Measurements from ENCODE around the gene MYOCD. TPM values are rescaled to one million over a fixed set of nuclear protein-coding genes. Genes with fewer than 3 reads are reported as not detected.

MYOCD gene
- total and polyA plus RNA-seq, 8 donors, result 1.4 to 61.4 (median 14.0) TPM

DNA sequence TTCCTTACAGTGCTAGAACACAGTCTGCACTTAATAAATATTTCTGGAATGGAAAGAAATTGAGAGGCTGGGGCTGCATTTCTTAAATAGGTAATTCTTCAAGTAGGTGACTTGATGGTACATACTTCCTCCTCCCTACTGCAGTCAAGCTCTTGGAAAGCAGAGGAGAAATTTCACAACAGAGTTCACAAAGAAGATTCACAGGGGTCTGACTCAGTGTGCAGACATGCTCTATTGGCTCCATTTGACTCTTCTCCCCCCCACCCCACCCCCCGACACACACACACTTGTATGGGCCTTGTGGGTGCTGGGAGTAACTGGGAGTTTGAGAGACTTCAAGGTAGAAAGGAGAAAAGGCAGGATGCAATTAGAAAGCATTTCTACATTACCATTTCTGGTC, 6.2 kb upstream of the MYOCD start:
- TF ChIP-seq EP300 (IDR thresholded peaks at IDR 0.05) (no peak), POLR2AphosphoS5 (IDR thresholded peaks at IDR 0.05) (no peak), POLR2A (IDR thresholded peaks at IDR 0.05) (no peak)
- TF ChIP-seq, protein P1, sequence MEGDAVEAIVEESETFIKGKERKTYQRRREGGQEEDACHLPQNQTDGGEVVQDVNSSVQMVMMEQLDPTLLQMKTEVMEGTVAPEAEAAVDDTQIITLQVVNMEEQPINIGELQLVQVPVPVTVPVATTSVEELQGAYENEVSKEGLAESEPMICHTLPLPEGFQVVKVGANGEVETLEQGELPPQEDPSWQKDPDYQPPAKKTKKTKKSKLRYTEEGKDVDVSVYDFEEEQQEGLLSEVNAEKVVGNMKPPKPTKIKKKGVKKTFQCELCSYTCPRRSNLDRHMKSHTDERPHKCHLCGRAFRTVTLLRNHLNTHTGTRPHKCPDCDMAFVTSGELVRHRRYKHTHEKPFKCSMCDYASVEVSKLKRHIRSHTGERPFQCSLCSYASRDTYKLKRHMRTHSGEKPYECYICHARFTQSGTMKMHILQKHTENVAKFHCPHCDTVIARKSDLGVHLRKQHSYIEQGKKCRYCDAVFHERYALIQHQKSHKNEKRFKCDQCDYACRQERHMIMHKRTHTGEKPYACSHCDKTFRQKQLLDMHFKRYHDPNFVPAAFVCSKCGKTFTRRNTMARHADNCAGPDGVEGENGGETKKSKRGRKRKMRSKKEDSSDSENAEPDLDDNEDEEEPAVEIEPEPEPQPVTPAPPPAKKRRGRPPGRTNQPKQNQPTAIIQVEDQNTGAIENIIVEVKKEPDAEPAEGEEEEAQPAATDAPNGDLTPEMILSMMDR (IDR thresholded peaks at IDR 0.05), result no peak
- WGBS, 5 donors, result 80 to 93% (median 83%) methylated on average over 1 of the region's 1 CpG
- Histone ChIP-seq H3K27ac (no peak overlapping the region), H3K27me3 (peaks cover 0 to 8% (median 4%) of the 10 kb centered on the region in 3 donors), H3K4me1 (no peaks in the 10 kb centered on the region), H3K36me3 (no peaks in the 10 kb centered on the region), H3K9me3 (no peaks in the 10 kb centered on the region), H3K4me3 (no peak overlapping the region)
- intact Hi-C loops (cut with DNase I; ENCODE audit: low total_unique reads), result no loop called here
- DNase-seq, result no peak

DNA sequence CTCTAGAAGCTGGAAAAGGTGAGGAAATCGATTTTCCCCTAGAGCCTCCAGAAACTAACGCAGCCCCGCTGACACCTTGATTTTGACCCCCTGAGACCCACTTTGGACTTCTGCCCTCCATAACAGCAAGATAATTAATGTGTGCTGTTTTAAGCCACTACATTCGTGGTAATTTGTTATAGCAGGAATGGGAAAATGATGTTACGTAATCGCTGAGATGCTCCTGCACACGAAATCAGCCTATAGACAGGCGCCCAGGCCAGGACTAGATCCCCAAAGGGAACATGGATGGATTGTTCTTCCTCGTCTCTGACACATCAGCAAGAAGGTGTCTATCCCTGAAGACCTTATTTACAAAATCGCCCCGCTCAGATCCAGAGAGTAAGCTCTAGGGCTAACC, 1.4 kb upstream of the MYOCD start:
- no peak for TF ChIP-seq POLR2A (IDR thresholded peaks at IDR 0.05)
- peaks cover 0 to 35% (median 22%) of the 10 kb centered on the region in 3 donors for H3K27me3 ChIP-seq
- peak overlapping the region in 4 of 5 donors; percentile 33 to 87 (median 80) for H3K27ac ChIP-seq
- intact Hi-C loops (cut with DNase I; ENCODE audit: low total_unique reads), result no loop called here
- no peak for DNase-seq
- H3K9me3 ChIP-seq, result no peaks in the 10 kb centered on the region
- peaks cover 0 to 17% (median 14%) of the 10 kb centered on the region in 4 donors for H3K4me1 ChIP-seq
- H3K4me3 ChIP-seq, result peak overlapping the region in 1 of 4 donors; percentile 60
- WGBS, 5 donors, result 67 to 80% (median 75%) methylated on average over 11 of the region's 11 CpGs
- no peaks in the 10 kb centered on the region for H3K36me3 ChIP-seq

DNA sequence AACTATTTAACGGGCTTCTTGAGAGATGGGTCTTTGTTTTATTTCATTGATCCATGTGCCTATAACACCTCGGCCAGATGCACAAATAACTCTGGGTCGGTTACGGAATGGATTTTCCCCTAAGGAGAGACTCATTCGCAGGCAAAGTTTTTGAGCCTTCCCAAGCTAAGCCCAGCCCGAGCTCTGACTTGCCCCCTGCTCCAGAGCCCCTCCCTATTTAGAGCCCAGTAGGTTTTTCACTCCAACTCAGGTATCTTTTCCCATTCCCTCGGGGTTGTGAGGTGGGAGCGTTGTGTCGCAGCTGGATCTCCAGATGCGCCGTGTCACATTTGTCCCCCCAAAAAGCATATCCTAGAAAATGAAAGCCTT, 812 bp upstream of the MYOCD start:
- no peak for TF ChIP-seq POLR2AphosphoS5 (IDR thresholded peaks at IDR 0.05)
- TF ChIP-seq EP300 (IDR thresholded peaks at IDR 0.05), result no peak
- no peak for TF ChIP-seq POLR2A (IDR thresholded peaks at IDR 0.05)
- TF ChIP-seq, protein P1 (IDR thresholded peaks at IDR 0.05), result no peak
- H3K4me3 ChIP-seq, result peak overlapping the region; percentile 56 to 60 (median 58)
- no peak for DNase-seq
- no peaks in the 10 kb centered on the region for H3K9me3 ChIP-seq
- H3K27me3 ChIP-seq, result peaks cover 0 to 35% (median 22%) of the 10 kb centered on the region in 3 donors
- no peaks in the 10 kb centered on the region for H3K36me3 ChIP-seq
- WGBS, 5 donors, result 8 to 16% (median 11%) methylated on average over 11 of the region's 11 CpGs
- intact Hi-C loops (cut with DNase I; ENCODE audit: low total_unique reads), result loop anchor here (5.0 kb wide), 1 partner anchor 408 kb away; no protein-coding TSS in a partner anchor
- peaks cover 0 to 17% (median 14%) of the 10 kb centered on the region in 4 donors for H3K4me1 ChIP-seq
- H3K27ac ChIP-seq, result peak overlapping the region in 4 of 5 donors; percentile 80 to 87 (median 80)

DNA sequence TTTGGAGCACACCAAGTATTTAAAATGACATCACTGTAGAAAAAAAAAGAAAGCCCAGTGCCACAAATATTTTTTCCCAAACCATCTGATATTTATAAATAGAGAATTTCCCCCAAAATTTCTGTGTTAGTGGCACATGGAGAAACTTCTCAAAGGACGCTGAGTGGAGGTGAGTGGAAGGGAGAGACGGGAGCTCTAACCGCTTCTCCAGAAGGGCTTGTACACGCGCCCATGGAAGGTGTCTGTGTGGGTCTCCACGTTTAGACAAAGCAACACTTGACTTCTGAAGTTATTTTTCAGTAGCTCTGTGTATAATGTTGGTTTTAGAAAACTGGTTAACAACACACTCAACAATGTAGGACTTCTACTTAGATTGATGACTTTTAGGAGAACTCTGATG, 1.0 kb downstream of the MYOCD start:
- DNase-seq, result no peak
- peaks cover 0 to 35% (median 22%) of the 10 kb centered on the region in 3 donors for H3K27me3 ChIP-seq
- no peaks in the 10 kb centered on the region for H3K36me3 ChIP-seq
- peak overlapping the region in 4 of 5 donors; percentile 80 to 87 (median 80) for H3K27ac ChIP-seq
- TF ChIP-seq POLR2AphosphoS5 (IDR thresholded peaks at IDR 0.05) (no peak), POLR2A (IDR thresholded peaks at IDR 0.05) (no peak)
- TF ChIP-seq, protein P1 (IDR thresholded peaks at IDR 0.05), result no peak
- H3K4me3 ChIP-seq, result peak overlapping the region; percentile 16 to 60 (median 56)
- WGBS, 5 donors, result 62 to 83% (median 73%) methylated on average over 6 of the region's 6 CpGs
- intact Hi-C loops (cut with DNase I; ENCODE audit: low total_unique reads), result loop anchor here (5.0 kb wide), 1 partner anchor 409 kb away; no protein-coding TSS in a partner anchor
- peaks cover 0 to 18% (median 14%) of the 10 kb centered on the region in 4 donors for H3K4me1 ChIP-seq
- H3K9me3 ChIP-seq, result no peaks in the 10 kb centered on the region

DNA sequence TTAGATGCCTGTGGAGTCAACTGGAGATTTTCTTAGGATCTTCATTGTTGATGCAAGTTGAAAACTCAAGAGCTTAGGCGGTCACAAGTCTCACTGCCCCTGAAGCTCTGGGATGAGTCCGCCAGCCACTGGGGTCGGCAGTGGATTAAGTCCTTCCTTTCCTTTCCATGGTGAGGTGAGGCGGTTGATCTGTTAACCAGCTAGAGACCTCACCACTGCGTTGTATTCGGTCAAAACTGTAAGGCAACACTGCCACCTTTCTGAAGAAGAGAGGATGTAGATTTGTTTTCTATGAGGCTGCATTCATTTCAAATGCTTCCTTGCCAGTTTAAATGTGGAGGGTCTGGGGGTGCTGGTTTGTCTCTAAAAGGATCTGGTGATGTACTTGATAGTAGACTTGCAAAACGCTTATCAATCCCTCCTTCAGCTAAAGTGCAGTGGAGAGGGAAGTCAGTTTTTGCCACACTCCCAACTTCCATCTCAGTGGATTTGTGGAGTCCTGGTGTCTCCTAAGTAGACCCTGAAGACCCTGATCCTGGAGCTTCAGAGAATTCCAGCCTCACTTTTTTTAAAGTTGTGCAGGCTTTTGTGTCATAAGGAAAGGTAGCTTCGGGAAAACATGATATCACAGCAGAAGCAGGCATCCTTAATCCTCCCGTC, 1.7 kb downstream of the MYOCD start:
- Histone ChIP-seq H3K27ac (peak overlapping the region in 4 of 5 donors; percentile 80 to 87 (median 80)), H3K36me3 (no peaks in the 10 kb centered on the region), H3K4me3 (peak overlapping the region; percentile 16 to 60 (median 56)), H3K4me1 (peaks cover 0 to 23% (median 14%) of the 10 kb centered on the region in 4 donors), H3K27me3 (peaks cover 0 to 35% (median 22%) of the 10 kb centered on the region in 3 donors), H3K9me3 (no peaks in the 10 kb centered on the region)
- TF ChIP-seq POLR2AphosphoS5 (IDR thresholded peaks at IDR 0.05) (peak in 2 of 3 donors; percentile 12 to 64), POLR2A (IDR thresholded peaks at IDR 0.05) (no peak), EP300 (IDR thresholded peaks at IDR 0.05) (no peak)
- TF ChIP-seq, protein P1 (IDR thresholded peaks at IDR 0.05), result peak in 5 of 7 experiments; percentile 29 to 66 (median 43)
- WGBS, 5 donors, result 11 to 18% (median 12%) methylated on average over 9 of the region's 9 CpGs
- intact Hi-C loops (cut with DNase I; ENCODE audit: low total_unique reads), result loop anchor here (5.0 kb wide), 1 partner anchor 410 kb away; no protein-coding TSS in a partner anchor
- peak in 1 of 2 donors; percentile 84 for DNase-seq

All from stomach (tissue), 9 donors.